GM18508 (cell line): Measurements from ENCODE around the gene RASGRF2.

Experiments used
- ATAC-seq: cut with Tn5 transposase; IDR thresholded peaks from one replicate; pipeline ENCODE4 v1.9.1; 2021; ENCODE audit warnings: moderate number of reproducible peaks; ENCODE audit not compliant: insufficient read depth, unreplicated experiment

Gene RASGRF2

DNA sequence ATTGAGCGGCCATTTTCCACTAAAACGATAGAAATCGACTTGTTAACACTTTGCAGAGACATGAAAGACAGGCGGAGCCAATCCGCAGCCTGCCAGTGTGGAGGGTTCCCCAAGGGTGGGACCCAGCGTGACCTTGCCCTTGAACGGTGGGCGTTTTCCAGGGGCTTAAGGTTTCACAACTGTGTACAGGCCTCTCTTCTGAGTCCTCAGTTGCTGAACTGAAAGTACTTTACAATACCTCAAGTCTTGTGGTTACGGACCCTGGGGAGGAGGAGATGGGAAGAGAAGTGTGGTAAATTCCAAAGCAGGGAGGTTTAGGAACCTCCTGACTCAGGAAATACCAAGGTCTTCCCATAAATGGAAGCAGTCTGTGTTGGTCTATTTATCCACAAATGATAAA lies 204.8 kb downstream of the RASGRF2 start:
- no peak for ATAC-seq

DNA sequence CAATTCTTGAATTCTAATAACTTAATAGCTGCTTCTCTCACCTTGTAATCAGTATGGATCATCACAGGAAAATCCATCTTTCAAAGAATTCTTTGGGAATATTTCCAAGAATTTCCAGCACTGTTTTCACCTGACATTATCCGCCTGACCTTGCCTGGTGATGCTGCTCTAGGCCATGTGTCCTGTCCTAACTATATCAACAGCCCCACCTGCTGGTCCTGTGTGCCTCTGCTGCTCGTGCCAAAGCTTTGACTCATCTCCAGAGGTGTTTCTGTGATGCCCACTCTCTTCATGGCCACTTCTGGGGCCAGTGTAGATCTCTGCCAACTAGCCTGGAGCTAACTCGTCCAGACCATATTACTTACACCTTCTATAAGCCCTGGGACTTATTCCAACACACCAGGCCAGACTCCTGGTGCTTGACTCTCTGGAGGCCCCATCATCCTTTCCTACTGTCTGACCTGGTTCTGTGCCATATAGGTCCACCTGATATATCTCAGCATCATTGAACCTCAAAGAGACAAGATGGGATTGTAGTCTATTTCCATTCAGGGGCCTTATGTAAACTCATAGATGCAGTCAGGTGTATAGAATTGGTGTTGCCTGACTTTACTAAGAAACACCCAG lies 205.4 kb downstream of the RASGRF2 start:
- ATAC-seq = peak; percentile 42

DNA sequence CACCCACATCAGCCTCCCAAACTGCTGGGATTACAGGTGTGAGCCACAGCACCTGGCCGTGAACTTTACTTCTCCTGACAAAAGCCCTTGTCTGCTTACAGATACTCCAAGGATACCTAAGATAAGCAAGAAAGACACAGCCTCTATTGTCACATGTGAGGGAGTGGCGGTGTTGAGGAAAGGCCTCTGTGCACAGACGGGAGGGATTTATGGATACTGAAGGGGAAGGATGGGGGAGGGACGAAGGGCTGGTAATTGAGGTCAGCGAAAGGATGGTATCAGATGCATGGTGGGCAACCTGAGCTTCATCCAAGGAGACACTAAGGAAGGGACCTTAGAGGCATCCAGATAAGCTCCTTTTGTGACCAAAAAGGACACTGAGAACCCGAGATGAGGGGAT lies 206.3 kb downstream of the RASGRF2 start:
- ATAC-seq = no peak

DNA sequence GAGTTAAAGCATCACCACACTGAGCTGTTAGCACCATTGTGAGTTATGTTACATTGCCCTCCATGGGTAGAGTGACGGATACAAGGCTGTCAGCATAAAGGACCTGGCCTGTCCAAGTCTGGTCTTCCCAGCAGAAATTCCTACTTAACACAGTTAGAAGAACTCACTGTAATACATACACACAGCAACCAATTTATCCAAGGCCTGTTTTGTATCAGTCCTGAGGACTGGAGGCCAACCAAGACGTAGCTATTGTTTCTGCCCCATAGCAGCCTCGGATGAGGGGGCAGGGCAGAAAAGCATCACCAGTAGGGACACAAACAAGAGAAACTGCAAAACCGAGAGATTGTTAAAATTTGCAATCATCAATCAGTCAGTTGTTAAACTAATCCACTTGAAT lies 206.9 kb downstream of the RASGRF2 start:
- ATAC-seq = no peak

GRCh38 chr5:81167544-81167943 lies 207.4 kb downstream of the RASGRF2 start:
- no peak for ATAC-seq

DNA sequence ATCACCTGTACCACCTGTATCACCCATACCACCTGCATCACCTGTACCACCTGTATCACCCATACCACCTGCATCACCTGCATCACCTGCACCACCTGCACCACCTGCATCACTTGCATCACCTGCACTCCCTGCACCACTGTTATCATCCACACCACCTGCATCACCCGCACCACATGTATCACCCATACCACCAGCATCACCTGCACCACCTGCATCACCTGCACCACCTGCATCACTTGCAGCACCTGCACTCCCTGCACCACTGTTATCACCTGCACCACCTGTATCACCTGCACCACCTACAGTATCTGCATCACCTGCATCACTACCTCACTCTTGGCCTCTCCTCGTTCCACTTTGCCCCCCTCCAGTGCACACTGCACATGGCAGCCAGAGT lies 209.8 kb downstream of the RASGRF2 start:
- ATAC-seq = no peak

- ATAC-seq = no peak
Measured at GRCh38 chr5:81171769-81172168, 211.6 kb downstream of the RASGRF2 start.

DNA sequence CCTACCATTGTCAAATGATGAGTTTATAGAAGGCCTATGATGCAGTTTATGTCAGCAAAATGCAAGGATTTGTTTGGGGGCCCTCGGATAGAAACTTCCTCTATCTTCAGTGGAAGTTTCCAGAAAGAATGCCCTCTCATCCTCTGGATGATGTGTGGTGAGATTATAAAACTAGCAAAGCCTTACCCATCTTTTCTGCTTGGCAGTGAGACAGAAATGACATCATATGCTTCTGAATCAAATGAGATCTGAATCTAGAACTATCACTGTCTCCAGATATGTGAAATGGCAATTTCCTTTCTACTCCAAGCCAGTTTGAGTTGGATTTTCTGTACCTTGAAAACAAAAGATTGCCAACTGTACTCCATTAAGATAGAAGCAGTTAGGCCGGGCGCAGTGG lies 212.5 kb downstream of the RASGRF2 start:
- no peak for ATAC-seq

GRCh38 chr5:81177061-81177460 lies 216.9 kb downstream of the RASGRF2 start:
- ATAC-seq = no peak

- no peak for ATAC-seq
Measured at GRCh38 chr5:81179959-81180358, 219.8 kb downstream of the RASGRF2 start.

DNA sequence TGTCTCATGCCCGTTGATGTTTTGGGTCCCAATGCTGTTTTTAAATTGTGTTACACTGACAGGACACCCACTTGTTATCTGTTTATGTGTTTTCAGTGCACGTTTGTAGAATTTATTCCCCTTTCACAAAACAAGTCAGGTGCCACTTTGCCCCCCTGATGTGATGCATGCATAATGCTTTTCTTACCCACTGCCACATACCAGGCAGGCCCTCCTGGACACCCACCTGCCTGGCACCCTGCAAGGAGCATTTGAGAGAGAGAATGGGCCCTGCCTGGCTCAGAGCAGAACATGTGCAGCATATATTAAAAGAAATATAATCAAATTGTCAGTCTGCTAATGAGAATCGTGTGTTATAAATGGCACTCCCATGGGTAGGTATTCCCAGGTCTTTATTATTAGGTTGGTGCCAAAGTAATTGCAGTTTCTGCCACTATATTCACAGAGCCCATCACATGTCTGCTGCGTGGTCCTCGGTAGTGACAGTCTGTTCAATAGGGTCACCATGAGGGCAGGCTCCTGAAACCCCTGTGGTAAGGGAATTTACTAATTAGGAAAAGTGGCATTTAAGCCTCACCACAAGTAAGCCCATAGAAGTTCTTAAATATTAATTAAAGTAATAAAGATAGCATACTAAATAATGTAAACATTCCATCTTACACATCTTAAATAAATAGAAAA lies 220.8 kb downstream of the RASGRF2 start:
- ATAC-seq = no peak

GRCh38 chr5:81181576-81182316 lies 221.6 kb downstream of the RASGRF2 start:
- ATAC-seq = no peak

GRCh38 chr5:81182396-81183390 lies 222.5 kb downstream of the RASGRF2 start:
- ATAC-seq = no peak

DNA sequence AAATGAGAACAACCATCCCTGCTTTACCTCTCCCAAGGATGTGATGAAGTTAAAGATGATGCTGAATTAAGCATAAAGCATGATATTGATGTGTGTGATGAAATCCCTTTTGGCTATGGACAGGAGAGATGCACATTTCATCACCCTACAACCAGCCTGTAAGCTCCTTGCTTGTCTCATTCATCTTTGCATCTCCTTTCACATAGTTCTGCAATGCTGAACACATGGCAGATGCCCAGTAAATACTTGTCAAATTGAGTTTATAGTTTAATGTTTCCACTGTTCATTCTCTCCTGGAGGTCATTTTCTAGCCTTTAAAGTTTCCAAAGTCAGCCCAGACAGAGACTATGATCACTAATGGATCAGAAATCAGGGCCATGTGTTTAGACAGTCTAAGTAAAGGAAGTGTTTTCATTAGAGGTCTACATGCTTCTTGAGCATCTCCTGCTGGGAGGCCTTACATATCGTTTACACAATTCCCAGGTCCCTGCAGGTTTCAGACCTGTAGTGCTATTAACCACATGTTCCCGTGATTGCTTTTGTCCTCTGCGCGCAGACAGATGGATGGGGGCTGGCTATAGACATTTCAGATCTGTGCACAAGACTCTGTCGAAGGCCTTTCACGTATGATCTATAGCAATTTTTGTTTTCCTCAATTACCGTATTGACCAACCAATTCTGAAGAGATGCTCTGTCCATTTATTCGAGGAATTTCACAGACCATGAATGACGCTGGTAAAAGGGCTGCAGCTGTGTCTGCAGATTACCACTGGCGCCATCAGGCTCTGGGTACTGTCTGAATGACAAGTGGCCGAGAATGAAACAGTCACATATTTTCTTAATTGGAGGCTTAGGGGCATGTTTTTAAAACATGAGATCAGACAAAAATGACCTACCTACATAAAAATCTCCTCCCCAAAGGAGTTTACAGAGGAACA lies 223.9 kb downstream of the RASGRF2 start:
- no peak for ATAC-seq

DNA sequence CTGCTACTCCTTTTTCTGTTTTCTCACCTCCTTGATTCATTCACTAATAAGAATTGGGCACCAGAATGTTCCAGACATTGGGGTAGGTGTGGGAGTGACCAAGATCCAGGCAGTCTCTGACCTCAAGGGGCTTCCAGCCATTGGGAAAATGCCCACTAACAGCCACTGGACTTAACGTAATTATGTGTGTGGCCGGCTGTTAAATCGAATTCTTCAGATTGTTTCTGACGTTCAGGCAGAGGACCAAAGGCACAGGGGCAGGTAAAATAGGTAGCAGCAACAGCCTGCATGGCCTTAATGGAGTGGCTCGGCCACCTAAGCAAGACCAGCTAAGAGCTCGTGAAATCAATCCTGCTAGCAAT lies 224.6 kb downstream of the RASGRF2 start:
- ATAC-seq = no peak

GRCh38 chr5:81187885-81188284 lies 227.7 kb downstream of the RASGRF2 start:
- ATAC-seq = no peak

DNA sequence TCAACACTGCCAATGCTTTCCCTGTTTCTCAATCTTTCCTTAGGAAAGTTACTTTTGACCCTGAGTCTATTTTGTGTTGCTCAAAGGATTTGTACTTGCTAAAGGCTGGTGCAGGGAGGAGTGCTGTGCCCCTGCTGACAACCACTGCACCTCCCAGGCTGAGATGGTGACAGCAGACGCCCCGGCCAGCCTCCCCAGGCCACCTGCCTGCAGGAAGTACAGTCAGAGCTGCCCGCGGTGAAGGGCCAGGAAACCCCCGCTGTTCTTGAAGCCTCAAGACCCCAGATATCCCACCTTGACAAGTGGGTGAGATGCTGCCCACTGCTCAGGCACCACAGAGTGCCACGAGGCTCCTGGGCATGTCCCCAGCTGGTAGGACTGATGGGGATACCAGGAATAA lies 228.8 kb downstream of the RASGRF2 start:
- ATAC-seq = no peak

DNA sequence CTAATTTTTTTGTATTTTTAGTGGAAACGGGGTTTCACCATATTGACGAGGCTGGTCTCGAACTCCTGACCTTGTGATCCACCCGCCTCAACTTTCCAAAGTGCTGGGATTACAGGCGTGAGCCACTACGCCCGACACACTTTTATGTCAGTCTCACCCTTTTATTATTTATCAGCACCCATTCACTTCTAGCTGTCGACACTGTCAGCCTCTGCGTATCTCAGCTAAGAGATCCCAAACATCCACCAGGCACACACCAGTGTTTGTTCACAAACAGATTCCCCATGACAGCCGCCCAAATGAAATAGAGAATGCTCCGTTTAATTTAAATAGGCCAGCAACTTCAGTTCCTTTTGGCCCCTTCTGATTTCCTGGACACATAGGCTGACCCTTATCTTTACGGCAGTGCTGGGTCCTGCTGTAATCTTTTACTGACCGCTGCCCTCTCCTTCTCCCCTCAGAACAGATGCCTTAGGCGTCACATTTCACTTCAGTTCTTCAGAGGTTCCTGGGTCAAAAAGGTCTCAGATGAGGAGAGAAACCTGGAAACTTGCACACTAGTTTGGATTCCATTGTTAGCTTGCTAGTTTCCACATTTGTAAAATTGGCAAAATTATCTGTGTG lies 229.8 kb downstream of the RASGRF2 start:
- no peak for ATAC-seq
